ENCODE data around the gene ZNF611. TPM values are rescaled to one million over a fixed set of nuclear protein-coding genes. Genes with fewer than 3 reads are reported as not detected.
"Not testable (repeated sequence)": the region's sequence is repeated elsewhere in the genome, so short reads cannot be mapped to it uniquely, and the experiment has no call there.

ZNF611 gene
- total RNA-seq, 1 experiment from 2014 or later: 25.5 TPM

DNA sequence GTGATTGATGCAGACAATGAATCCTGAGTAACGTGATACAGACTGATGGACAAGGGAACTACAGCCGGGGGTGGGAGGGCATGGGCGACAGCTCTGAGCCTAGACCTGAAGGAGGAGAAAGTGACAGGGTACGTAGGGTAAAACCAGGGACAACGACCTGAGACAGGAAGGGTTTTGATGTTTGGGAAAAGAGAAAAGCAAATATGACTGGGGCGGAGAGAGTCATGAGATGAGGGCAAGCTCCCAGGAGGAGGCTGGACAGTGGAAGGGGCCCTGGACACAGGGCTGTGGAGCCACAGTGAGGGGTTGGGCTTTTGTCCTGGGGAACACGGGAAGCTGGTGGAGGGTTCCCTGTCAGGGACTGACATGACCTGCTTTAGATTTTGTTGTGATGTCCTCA, 34.2 kb downstream of the ZNF611 start:
- ChIA-PET POLR2A (ENCODE audit: unreplicated experiment) (no interaction called here), CTCF (no interaction called here)
- Histone ChIP-seq H3K4me2 (no peak overlapping the region), H3K9me2 (ENCODE audit: insufficient read depth) (no peaks in the 10 kb centered on the region), H3K9me3 (ENCODE audit: insufficient read depth, low read depth) (peaks cover 48% of the 10 kb centered on the region), H3K36me3 (ENCODE audit: low read depth) (peaks cover 10% of the 10 kb centered on the region; the same call in 1 of the 2 replicates), H3K4me1 (replicated peaks; ENCODE audit: insufficient read depth) (no peaks in the 10 kb centered on the region), H3K27me3 (ENCODE audit: insufficient read depth, low read depth) (no peaks in the 10 kb centered on the region), H3K4me3 (no peak overlapping the region), H3K79me2 (ENCODE audit: low read depth) (no peaks in the 10 kb centered on the region), H2AFZ (no peak overlapping the region), H3K27ac (no peak overlapping the region), H3F3A (ENCODE audit: insufficient read depth, low read depth) (no peaks in the 10 kb centered on the region; the same call in 1 of the 2 replicates), H4K20me1 (ENCODE audit: insufficient read depth) (no peaks in the 10 kb centered on the region)
- intact Hi-C loops (cut with micrococcal nuclease; ENCODE audit: unreplicated experiment): no loop called here
- no TSS peak for BruUV-seq (replicated peaks)
- no peak for DNase-seq
- TF ChIP-seq EZH2 (IDR thresholded peaks at IDR 0.05; ENCODE audit: low read depth): no peak
- TF ChIP-seq, protein P1, sequence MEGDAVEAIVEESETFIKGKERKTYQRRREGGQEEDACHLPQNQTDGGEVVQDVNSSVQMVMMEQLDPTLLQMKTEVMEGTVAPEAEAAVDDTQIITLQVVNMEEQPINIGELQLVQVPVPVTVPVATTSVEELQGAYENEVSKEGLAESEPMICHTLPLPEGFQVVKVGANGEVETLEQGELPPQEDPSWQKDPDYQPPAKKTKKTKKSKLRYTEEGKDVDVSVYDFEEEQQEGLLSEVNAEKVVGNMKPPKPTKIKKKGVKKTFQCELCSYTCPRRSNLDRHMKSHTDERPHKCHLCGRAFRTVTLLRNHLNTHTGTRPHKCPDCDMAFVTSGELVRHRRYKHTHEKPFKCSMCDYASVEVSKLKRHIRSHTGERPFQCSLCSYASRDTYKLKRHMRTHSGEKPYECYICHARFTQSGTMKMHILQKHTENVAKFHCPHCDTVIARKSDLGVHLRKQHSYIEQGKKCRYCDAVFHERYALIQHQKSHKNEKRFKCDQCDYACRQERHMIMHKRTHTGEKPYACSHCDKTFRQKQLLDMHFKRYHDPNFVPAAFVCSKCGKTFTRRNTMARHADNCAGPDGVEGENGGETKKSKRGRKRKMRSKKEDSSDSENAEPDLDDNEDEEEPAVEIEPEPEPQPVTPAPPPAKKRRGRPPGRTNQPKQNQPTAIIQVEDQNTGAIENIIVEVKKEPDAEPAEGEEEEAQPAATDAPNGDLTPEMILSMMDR (conservative IDR thresholded peaks at IDR 0.05): no peak

DNA sequence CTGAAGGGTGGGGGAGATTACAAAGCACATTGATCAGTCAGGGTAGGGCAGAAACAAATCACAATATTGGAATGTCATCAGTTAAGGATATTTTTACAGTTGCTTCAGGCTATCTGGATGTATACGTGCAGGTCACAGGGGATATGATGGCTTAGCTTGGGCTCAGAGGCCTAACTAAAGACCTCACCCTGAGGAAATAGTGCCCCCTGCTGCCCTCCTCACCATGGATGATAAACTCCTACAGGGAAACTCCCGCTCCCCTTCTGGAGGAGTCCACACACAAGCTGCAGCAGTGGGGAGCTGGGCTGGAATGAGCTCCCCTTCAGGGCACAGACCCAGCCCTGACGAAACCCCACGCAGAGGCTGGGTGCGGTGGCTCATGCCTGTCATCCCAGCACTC, 35.3 kb downstream of the ZNF611 start:
- intact Hi-C loops (cut with micrococcal nuclease; ENCODE audit: unreplicated experiment); H3K27me3 ChIP-seq (ENCODE audit: insufficient read depth, low read depth); H3K79me2 ChIP-seq (ENCODE audit: low read depth); H2AFZ ChIP-seq; H4K20me1 ChIP-seq (ENCODE audit: insufficient read depth); H3K4me2 ChIP-seq; H3F3A ChIP-seq (ENCODE audit: insufficient read depth, low read depth); BruUV-seq (replicated peaks); H3K27ac ChIP-seq; POLR2A ChIA-PET (ENCODE audit: unreplicated experiment); H3K4me3 ChIP-seq; CTCF ChIA-PET; H3K36me3 ChIP-seq (ENCODE audit: low read depth); H3K9me2 ChIP-seq (ENCODE audit: insufficient read depth); H3K4me1 ChIP-seq (replicated peaks; ENCODE audit: insufficient read depth): not testable (repeated sequence)
- peaks cover 37% of the 10 kb centered on the region for H3K9me3 ChIP-seq (ENCODE audit: insufficient read depth, low read depth)
- DNase-seq: peak in 1 of 2 experiments; percentile 10

GRCh38 chr19:52695996-52696395, 38.8 kb downstream of the ZNF611 start:
- TF ChIP-seq, protein P1 (conservative IDR thresholded peaks at IDR 0.05): no peak
- TF ChIP-seq EZH2 (IDR thresholded peaks at IDR 0.05; ENCODE audit: low read depth): no peak
- CTCF ChIA-PET: no interaction called here
- Histone ChIP-seq H3K4me3 (no peak overlapping the region), H3K36me3 (ENCODE audit: low read depth) (no peaks in the 10 kb centered on the region), H4K20me1 (ENCODE audit: insufficient read depth) (no peaks in the 10 kb centered on the region), H3K9me3 (ENCODE audit: insufficient read depth, low read depth) (peaks cover 44% of the 10 kb centered on the region), H3K4me2 (no peak overlapping the region), H3K9me2 (ENCODE audit: insufficient read depth) (no peaks in the 10 kb centered on the region), H3F3A (ENCODE audit: insufficient read depth, low read depth) (peaks cover 5% of the 10 kb centered on the region; the same call in 1 of the 2 replicates), H2AFZ (no peak overlapping the region), H3K27me3 (ENCODE audit: insufficient read depth, low read depth) (no peaks in the 10 kb centered on the region), H3K4me1 (replicated peaks; ENCODE audit: insufficient read depth) (0 out of 2 replicates have a peak, but pooled peaks cover under 1% of the 10 kb centered on the region), H3K27ac (no peak overlapping the region), H3K79me2 (ENCODE audit: low read depth) (no peaks in the 10 kb centered on the region)
- BruUV-seq (replicated peaks): no TSS peak
- intact Hi-C loops (cut with micrococcal nuclease; ENCODE audit: unreplicated experiment): no loop called here
- no peak for DNase-seq
- POLR2A ChIA-PET (ENCODE audit: unreplicated experiment): interaction anchor here (0.7 kb wide), 1 partner anchor 136 kb away, joined by 5 read pairs; no protein-coding TSS in a partner anchor

DNA sequence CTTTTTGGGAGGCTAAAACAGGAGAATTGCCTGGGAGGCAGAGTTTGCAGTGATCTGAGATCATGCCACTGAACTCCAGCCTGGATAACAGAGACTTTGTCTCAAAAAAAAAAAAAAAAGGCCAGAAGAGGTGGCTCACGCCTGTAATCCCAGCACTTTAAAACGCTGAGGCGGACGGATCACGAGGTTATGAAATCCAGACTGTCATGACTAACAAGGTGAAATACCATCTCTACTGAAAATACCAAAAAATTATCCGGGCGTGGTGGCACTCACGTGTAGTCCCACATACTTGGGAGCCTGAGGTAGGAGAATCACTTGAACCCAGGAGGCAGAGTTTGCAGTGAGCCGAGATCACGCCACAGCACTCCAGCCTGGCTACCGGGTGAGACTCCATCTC, 39.9 kb downstream of the ZNF611 start:
- Histone ChIP-seq H3K9me3 (ENCODE audit: insufficient read depth, low read depth) (peaks cover 38% of the 10 kb centered on the region), H3K4me3 (no peak overlapping the region), H4K20me1 (ENCODE audit: insufficient read depth) (no peaks in the 10 kb centered on the region), H3K79me2 (ENCODE audit: low read depth) (no peaks in the 10 kb centered on the region), H3K4me2 (no peak overlapping the region), H3K4me1 (replicated peaks; ENCODE audit: insufficient read depth) (0 out of 2 replicates have a peak, but pooled peaks cover 5% of the 10 kb centered on the region), H3K9me2 (ENCODE audit: insufficient read depth) (no peaks in the 10 kb centered on the region), H3K36me3 (ENCODE audit: low read depth) (no peaks in the 10 kb centered on the region), H3F3A (ENCODE audit: insufficient read depth, low read depth) (peaks cover 9% of the 10 kb centered on the region; the same call in 1 of the 2 replicates), H3K27me3 (ENCODE audit: insufficient read depth, low read depth) (no peaks in the 10 kb centered on the region), H2AFZ (no peak overlapping the region), H3K27ac (no peak overlapping the region)
- TF ChIP-seq, protein P1 (conservative IDR thresholded peaks at IDR 0.05): no peak
- TF ChIP-seq EZH2 (IDR thresholded peaks at IDR 0.05; ENCODE audit: low read depth): no peak
- intact Hi-C loops (cut with micrococcal nuclease; ENCODE audit: unreplicated experiment): no loop called here
- BruUV-seq (replicated peaks): no TSS peak
- DNase-seq: no peak
- POLR2A ChIA-PET (ENCODE audit: unreplicated experiment): no interaction called here
- CTCF ChIA-PET: no interaction called here

DNA sequence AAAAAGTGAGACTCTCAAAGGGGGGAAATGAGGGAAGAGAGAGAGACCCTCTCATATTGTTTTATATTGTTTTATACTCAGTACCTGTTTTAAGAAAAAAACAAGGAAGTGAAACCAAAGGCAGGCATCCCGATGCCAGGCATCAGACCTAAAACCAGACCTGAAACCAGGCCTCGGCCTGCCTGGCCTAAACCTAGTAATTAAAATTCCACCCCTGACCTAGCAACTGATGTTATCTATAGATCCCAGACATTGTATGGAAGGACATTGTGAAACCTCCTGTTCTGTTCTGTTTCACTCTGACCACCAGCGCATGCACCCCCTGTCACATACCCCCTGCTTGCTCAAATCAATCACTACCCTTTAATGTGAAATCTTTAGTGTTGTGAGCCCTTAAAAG, 40.6 kb downstream of the ZNF611 start:
- CTCF ChIA-PET; H3K4me3 ChIP-seq; H3K36me3 ChIP-seq (ENCODE audit: low read depth); H2AFZ ChIP-seq; intact Hi-C loops (cut with micrococcal nuclease; ENCODE audit: unreplicated experiment); H3K9me2 ChIP-seq (ENCODE audit: insufficient read depth); H3K4me2 ChIP-seq; BruUV-seq (replicated peaks); H3K27ac ChIP-seq; H3K27me3 ChIP-seq (ENCODE audit: insufficient read depth, low read depth); H3K79me2 ChIP-seq (ENCODE audit: low read depth); POLR2A ChIA-PET (ENCODE audit: unreplicated experiment); H4K20me1 ChIP-seq (ENCODE audit: insufficient read depth); H3F3A ChIP-seq (ENCODE audit: insufficient read depth, low read depth); H3K4me1 ChIP-seq (replicated peaks; ENCODE audit: insufficient read depth): not testable (repeated sequence)
- peaks cover 31% of the 10 kb centered on the region for H3K9me3 ChIP-seq (ENCODE audit: insufficient read depth, low read depth)
- peak in 1 of 2 experiments; percentile 41 for DNase-seq
